ENCODE results near the gene PRKCD. TPM values are rescaled to one million over a fixed set of nuclear protein-coding genes. Genes with fewer than 3 reads are reported as not detected.

PRKCD gene
- polyA plus RNA-seq, 1 donor: 6.9 TPM

- no peak for DNase-seq (ENCODE audit: low read depth)
These were observed 70.8 kb downstream of the PRKCD start for GRCh38 chr3:53231532-53232511.

DNA sequence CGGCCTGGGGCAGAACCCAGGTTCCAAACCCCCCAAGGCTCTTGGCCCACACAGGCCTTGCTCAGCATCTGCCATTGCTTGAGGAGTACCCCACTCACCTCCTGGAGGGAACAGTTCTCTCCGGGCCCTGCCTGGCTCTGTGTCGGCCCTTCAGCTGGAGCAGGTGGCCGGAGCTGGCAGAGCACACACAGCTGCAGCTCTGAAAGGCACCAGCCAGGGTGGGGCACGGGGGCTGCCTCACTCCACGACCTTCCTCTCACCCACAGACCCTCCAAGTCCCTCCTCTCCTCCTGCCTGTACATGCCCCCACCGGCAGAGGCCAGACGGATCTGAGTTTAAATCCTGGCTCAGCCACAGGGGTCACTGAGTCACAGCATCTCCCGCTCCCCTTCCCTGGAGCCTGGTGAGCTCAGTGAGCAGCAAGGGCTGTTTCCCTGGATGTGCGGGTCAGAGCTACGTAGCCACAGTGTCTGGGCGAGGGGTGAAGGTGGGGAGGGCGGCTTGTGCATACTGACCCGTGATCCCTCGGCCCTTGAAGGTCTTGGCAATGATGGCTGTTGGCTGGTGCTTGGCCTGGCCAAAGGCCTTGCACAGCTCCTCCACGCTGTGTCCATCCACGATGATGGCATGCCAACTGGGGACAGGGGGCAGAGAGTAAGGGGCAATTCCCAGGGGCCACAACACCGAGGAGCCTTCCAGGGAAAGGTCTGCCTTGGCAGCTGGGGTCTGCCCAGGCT lies 71.8 kb downstream of the PRKCD start:
- DNase-seq (ENCODE audit: low read depth): no peak

DNA sequence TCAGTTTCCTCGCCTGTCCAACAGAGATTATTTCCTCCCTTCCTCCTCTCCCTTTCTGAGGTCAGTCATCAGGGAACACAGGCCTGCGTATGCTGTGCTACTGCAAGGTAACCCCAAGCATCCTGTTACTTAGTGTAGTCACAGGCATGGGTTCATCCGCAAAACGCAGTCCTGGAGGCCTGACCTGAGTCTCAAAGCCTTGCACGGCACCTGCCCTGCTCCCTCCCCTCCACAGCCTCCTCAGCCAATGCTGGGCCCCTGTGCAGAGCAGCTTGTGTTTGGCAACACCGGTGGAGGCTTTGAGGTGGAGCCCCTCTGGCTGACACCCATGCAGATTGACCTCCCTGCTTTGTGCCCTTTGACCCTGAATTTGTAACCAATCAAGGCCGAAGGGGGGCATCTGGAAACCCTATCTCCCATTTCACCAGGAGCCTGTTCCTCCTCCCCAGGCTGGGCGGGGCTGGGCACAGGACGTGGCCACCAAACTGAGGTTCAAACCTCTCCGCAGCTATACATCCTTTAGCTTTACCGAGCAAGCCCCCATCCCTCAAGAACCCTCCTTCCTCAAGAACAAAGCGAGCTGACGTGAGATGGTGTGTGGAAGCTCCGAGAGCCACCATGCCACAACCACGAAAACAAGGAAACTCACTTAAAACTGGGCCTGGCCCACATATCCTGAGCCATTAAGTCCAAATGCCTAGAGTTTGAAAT lies 73.3 kb downstream of the PRKCD start:
- DNase-seq (ENCODE audit: low read depth): no peak

DNA sequence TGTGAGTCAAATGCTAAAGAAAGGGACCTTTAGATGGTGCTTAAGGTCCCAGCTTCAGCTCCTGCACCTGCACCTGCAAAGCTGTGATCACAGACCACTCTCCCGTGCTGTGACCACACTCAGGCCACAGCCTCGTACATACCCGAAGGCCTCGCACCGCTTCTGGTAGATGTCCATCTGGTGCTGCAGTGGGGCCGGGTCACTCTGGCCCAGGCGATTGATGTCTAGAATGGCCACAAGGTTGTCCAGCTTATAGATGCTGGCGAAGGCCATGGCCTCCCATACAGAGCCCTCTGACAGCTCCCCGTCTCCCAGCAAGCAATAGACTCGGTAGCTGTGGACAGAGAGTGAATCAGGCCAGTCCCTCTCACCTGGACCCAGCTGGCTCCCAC lies 73.8 kb downstream of the PRKCD start:
- no peak for DNase-seq (ENCODE audit: low read depth)

GRCh38 chr3:53235545-53235944 lies 74.5 kb downstream of the PRKCD start:
- DNase-seq (ENCODE audit: low read depth): no peak

DNA sequence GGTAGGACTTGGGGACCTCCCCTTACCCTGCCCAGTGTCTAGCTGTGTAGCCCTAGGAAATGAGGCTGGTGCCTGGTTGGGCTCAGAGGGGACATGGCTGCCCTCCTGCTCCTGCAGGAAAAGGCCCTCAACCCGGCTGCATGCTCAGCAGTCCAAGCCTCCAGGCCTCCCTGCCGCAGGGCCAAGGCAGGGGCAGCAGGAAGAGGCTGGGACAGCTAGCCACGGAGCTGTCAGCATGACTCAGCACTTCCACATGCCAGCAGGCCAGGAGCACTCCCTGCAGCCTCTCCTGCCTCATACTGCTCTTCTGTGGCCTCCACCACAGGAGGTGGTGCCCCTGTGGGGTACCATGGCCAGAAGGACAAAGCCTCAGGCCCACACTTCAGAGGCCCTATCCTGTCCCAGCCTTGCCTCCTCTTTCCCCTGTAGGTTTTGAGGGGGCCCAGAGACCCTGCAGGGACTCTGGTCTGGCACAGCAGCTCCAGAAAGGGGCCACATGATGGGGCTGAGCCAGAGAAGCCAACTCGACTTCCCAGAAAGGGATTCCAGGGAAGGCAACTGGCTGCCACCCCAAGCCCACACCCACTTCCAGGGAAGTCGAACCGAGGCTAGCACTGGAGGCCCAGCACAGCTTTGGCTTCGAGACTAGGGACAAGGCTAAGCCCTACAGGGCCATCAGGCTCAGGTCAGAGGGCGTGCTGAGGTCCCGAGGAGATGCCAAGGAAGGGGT lies 75.3 kb downstream of the PRKCD start:
- DNase-seq (ENCODE audit: low read depth): no peak

- DNase-seq (ENCODE audit: low read depth): no peak
These were observed 77.2 kb downstream of the PRKCD start for GRCh38 chr3:53238051-53238850.

DNA sequence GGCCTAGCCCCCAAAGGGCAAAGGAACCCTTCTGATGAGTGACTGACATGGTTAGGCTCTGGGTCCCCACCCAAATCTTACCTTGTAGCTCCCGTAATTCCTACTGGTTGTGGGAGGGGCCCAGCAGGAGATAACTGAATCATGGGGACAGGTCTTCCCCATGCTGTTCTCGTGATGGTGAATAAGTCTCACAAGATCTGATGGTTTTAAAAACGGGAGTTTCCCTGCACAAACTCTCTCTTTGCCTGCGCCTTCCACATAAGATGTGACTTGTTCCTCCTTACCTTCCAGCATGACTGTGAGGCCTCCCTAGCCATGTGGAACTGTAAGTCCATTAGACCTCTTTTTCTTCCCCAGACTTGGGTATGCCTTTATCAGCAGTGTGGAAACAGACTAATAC lies 77.9 kb downstream of the PRKCD start:
- no peak for DNase-seq (ENCODE audit: low read depth)

DNA sequence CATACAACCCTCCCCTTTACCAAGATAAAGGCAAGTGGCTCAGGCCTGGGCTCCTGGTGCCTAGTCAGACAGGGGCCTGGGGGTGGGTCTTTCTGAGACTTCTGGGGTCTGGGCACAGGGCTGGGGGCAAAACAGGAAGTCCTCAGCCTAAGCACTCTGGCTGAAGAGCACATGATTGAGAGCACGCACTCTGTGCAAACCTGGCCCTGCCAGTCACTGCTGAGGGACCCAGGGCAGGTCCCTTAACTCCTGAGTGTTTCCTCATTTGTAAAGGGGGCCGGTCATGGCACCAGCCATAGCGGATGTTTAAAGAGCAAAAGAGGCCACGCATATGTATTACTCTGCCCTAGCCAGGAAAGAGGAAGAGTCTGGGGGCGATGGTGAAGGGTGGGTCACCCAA lies 78.8 kb downstream of the PRKCD start:
- DNase-seq (ENCODE audit: low read depth): no peak

GRCh38 chr3:53240989-53241972 lies 80.3 kb downstream of the PRKCD start:
- no peak for DNase-seq (ENCODE audit: low read depth)

GRCh38 chr3:53242155-53242554 lies 81.1 kb downstream of the PRKCD start:
- no peak for DNase-seq (ENCODE audit: low read depth)

Other genes with a start within 250 kb of the PRKCD start
- gene SFMBT1, start 115.1 kb upstream of the PRKCD start, polyA plus RNA-seq (ENCODE audit: insufficient read length): 7.8 TPM
- gene RFT1, start 30.8 kb upstream of the PRKCD start, polyA plus RNA-seq (ENCODE audit: insufficient read length): 9.4 TPM
- gene TKT, start 94.8 kb downstream of the PRKCD start, polyA plus RNA-seq (ENCODE audit: insufficient read length): 30.7 TPM
- 21.3 TPM for gene DCP1A, start 186.3 kb downstream of the PRKCD start, polyA plus RNA-seq (ENCODE audit: insufficient read length)